ENCODE data around the gene RNF130. TPM values are rescaled to one million over a fixed set of nuclear protein-coding genes. Genes with fewer than 3 reads are reported as not detected.
A peak's percentile ranks its signal among the peaks of the same experiment; 100 is the strongest.

The RNF130 gene
- total and polyA plus RNA-seq, 9 of the 15 experiments (the other 6 are each of a cell fraction or from before 2014, with no cell fraction given): 5.8 to 39.4 (median 27.1) TPM

DNA sequence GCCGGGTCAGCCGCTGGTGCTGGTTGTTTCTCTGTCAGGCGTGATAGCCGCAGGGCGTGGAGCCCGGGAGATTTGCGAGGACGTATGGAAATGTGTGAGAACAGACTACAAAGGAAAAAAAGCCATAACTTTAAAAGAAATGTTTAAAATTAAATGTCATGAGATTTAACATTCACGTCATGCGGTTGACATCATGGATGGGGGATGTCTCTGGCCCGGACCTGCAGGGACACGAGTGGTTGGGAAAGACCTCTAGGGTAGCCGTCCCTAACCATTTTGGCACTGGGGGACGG, 643 bp upstream of the RNF130 start (continued):
- TF ChIP-seq TGIF2 (CRISPR knock-in tag; IDR thresholded peaks at IDR 0.05) (no peak; the same call in none of the 2 replicates), ZNF212 (CRISPR knock-in tag; IDR thresholded peaks at IDR 0.05) (peak; percentile 47; the same call in 1 of the 2 replicates), PURB (CRISPR knock-in tag; IDR thresholded peaks at IDR 0.05; ENCODE audit: low read depth) (no peak), BCL6 (CRISPR knock-in tag; IDR thresholded peaks at IDR 0.05) (peak; percentile 45; the same call in 1 of the 2 replicates), ZNF121 (CRISPR knock-in tag; conservative IDR thresholded peaks at IDR 0.05) (peak; percentile 24; the same call in 1 of the 2 replicates), ZNF347 (CRISPR knock-in tag; IDR thresholded peaks at IDR 0.05; ENCODE audit: low read depth) (no peak), NR2C2 (CRISPR knock-in tag; IDR thresholded peaks at IDR 0.05) (no peak), NR2C2 (tag; IDR thresholded peaks at IDR 0.05) (0 out of 2 replicates have a peak, but pooled peaks have one; percentile 46), FOSL1 (tag; conservative IDR thresholded peaks at IDR 0.05) (no peak), TRIM24 (IDR thresholded peaks at IDR 0.05) (no peak), CEBPG (CRISPR knock-in tag; IDR thresholded peaks at IDR 0.05) (peak; percentile 28), CEBPG (tag; conservative IDR thresholded peaks at IDR 0.05 in 1 of 2, IDR thresholded peaks at IDR 0.05 in 1 of 2) (no peak), ZNF274 (IDR thresholded peaks at IDR 0.05; ENCODE audit: borderline replicate concordance, low read depth, low read length) (no peak), SUPT5H (IDR thresholded peaks at IDR 0.05) (no peak), ZNF175 (CRISPR knock-in tag; IDR thresholded peaks at IDR 0.05; ENCODE audit: low read depth) (0 out of 2 replicates have a peak, but pooled peaks have one; percentile 9), STAT5B (CRISPR knock-in tag; IDR thresholded peaks at IDR 0.05) (0 out of 2 replicates have a peak, but pooled peaks have one; percentile 50), KLF6 (CRISPR knock-in tag; IDR thresholded peaks at IDR 0.05; ENCODE audit: borderline replicate concordance) (no peak), TFAM (CRISPR knock-in tag; conservative IDR thresholded peaks at IDR 0.05) (no peak)
- TF ChIP-seq, protein P1, sequence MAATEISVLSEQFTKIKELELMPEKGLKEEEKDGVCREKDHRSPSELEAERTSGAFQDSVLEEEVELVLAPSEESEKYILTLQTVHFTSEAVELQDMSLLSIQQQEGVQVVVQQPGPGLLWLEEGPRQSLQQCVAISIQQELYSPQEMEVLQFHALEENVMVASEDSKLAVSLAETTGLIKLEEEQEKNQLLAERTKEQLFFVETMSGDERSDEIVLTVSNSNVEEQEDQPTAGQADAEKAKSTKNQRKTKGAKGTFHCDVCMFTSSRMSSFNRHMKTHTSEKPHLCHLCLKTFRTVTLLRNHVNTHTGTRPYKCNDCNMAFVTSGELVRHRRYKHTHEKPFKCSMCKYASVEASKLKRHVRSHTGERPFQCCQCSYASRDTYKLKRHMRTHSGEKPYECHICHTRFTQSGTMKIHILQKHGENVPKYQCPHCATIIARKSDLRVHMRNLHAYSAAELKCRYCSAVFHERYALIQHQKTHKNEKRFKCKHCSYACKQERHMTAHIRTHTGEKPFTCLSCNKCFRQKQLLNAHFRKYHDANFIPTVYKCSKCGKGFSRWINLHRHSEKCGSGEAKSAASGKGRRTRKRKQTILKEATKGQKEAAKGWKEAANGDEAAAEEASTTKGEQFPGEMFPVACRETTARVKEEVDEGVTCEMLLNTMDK (IDR thresholded peaks at IDR 0.05; ENCODE audit: borderline replicate concordance, insufficient read depth, low read depth, low read length, poor library complexity, severe bottlenecking): no peak
- TF ChIP-seq, protein P2, sequence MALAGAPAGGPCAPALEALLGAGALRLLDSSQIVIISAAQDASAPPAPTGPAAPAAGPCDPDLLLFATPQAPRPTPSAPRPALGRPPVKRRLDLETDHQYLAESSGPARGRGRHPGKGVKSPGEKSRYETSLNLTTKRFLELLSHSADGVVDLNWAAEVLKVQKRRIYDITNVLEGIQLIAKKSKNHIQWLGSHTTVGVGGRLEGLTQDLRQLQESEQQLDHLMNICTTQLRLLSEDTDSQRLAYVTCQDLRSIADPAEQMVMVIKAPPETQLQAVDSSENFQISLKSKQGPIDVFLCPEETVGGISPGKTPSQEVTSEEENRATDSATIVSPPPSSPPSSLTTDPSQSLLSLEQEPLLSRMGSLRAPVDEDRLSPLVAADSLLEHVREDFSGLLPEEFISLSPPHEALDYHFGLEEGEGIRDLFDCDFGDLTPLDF (CRISPR knock-in tag; IDR thresholded peaks at IDR 0.05): peak; percentile 93
- TF ChIP-seq, protein P3, sequence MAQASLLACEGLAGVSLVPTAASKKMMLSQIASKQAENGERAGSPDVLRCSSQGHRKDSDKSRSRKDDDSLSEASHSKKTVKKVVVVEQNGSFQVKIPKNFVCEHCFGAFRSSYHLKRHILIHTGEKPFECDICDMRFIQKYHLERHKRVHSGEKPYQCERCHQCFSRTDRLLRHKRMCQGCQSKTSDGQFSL (CRISPR knock-in tag; IDR thresholded peaks at IDR 0.05): no peak
- TF ChIP-seq, protein P3 (tag; IDR thresholded peaks at IDR 0.05): peak in 1 of 2 experiments; percentile 22; a peak in 1 of 4 replicates
- TF ChIP-seq, protein P4, sequence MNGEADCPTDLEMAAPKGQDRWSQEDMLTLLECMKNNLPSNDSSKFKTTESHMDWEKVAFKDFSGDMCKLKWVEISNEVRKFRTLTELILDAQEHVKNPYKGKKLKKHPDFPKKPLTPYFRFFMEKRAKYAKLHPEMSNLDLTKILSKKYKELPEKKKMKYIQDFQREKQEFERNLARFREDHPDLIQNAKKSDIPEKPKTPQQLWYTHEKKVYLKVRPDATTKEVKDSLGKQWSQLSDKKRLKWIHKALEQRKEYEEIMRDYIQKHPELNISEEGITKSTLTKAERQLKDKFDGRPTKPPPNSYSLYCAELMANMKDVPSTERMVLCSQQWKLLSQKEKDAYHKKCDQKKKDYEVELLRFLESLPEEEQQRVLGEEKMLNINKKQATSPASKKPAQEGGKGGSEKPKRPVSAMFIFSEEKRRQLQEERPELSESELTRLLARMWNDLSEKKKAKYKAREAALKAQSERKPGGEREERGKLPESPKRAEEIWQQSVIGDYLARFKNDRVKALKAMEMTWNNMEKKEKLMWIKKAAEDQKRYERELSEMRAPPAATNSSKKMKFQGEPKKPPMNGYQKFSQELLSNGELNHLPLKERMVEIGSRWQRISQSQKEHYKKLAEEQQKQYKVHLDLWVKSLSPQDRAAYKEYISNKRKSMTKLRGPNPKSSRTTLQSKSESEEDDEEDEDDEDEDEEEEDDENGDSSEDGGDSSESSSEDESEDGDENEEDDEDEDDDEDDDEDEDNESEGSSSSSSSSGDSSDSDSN (IDR thresholded peaks at IDR 0.05; ENCODE audit: borderline replicate concordance in 1 of 2, low read depth in 2 of 2, low read length in 2 of 2): no peak
